HFF-Myc (cell line): ENCODE results near the gene FAM114A1.

ENCODE experiments used
- DNase-seq: peaks from one replicate; pipeline ENCODE4 v3.0.0-alpha.2; 2011; ENCODE audit warnings: low read depth; ENCODE audit errors: extremely low read depth
- H3K4me3 ChIP-seq: replicated peaks from 2 replicates; pipeline ENCODE4 v1.5.1; 2011; ENCODE audit warnings: low read depth, mild to moderate bottlenecking, control low read depth, low read length
- TF ChIP-seq, protein P1 (sequence below): IDR thresholded peaks from 2 replicates; pipeline ENCODE4 v1.5.1; 2012; ENCODE audit warnings: mild to moderate bottlenecking, low read depth, low read length, control low read depth; ENCODE audit errors: missing control alignments

Gene FAM114A1

DNA sequence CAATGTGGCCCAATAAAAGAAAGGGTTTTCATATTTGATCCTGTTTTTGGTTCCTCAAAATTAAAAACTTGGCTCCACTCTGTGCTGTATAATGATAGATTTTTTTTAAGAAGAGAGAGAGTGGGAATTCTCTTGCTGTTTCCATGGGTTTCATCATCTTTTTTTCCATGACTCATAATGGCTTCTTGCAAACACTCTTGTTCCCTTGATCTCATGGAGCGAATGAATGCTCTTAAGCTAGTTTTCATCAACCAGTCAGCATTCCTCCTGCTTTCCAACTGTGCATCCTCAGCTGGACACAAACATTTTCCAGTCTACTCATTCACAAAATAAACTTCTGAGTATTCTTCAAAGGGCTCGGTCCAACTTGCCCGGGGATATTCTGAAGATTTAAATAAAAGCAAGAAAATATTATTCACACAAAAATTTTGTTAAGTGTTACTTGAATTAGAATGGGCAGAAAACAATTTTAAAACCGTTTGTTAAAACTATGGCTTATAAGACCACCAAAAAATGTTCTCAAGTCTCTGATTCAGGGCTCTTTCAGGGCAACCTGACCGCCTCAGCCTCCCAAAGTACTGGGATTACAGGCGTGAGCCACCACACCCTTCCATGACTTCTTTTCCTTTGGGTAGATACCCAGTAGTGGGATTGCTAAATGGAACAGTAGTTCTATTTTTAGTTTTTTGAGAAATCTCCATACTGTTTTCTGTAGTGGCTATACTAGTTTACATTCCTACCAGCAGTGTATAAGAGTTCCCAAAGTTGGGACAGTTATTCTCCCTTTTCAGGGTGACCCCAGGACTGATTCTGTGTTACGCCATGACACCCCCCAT lies 99.9 kb downstream of the FAM114A1 start:
- TF ChIP-seq, protein P1, sequence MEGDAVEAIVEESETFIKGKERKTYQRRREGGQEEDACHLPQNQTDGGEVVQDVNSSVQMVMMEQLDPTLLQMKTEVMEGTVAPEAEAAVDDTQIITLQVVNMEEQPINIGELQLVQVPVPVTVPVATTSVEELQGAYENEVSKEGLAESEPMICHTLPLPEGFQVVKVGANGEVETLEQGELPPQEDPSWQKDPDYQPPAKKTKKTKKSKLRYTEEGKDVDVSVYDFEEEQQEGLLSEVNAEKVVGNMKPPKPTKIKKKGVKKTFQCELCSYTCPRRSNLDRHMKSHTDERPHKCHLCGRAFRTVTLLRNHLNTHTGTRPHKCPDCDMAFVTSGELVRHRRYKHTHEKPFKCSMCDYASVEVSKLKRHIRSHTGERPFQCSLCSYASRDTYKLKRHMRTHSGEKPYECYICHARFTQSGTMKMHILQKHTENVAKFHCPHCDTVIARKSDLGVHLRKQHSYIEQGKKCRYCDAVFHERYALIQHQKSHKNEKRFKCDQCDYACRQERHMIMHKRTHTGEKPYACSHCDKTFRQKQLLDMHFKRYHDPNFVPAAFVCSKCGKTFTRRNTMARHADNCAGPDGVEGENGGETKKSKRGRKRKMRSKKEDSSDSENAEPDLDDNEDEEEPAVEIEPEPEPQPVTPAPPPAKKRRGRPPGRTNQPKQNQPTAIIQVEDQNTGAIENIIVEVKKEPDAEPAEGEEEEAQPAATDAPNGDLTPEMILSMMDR = no peak
- no peak overlapping the region for H3K4me3 ChIP-seq
- peak; percentile 63 for DNase-seq

- TF ChIP-seq, protein P1 = no peak
- no peak for DNase-seq
- H3K4me3 ChIP-seq = no peak overlapping the region
These were observed 101.1 kb downstream of the FAM114A1 start for GRCh38 chr4:38968668-38969067.

DNA sequence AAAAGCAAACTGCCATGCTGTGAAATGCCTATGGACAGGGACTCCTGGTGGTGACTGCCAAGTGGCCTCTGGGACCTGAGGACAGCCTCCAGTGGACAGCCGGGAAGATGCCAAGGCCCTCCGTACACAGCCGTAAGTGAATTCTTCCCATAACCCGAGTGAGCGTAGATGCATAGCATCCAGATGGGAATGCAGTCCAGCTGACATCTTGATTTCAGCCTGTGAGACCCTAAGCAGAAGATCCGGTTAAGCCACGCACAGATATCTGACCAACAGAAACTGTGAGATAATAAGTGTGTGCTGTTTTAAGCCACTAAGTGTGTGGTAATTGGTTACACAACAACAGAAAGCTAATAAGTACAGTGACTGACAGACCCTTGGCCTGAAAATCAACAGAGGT lies 108.7 kb downstream of the FAM114A1 start:
- TF ChIP-seq, protein P1 = no peak
- DNase-seq = no peak
- H3K4me3 ChIP-seq = no peak overlapping the region

- DNase-seq = no peak
- no peak overlapping the region for H3K4me3 ChIP-seq
These were observed 111.5 kb downstream of the FAM114A1 start for GRCh38 chr4:38979081-38979480.

DNA sequence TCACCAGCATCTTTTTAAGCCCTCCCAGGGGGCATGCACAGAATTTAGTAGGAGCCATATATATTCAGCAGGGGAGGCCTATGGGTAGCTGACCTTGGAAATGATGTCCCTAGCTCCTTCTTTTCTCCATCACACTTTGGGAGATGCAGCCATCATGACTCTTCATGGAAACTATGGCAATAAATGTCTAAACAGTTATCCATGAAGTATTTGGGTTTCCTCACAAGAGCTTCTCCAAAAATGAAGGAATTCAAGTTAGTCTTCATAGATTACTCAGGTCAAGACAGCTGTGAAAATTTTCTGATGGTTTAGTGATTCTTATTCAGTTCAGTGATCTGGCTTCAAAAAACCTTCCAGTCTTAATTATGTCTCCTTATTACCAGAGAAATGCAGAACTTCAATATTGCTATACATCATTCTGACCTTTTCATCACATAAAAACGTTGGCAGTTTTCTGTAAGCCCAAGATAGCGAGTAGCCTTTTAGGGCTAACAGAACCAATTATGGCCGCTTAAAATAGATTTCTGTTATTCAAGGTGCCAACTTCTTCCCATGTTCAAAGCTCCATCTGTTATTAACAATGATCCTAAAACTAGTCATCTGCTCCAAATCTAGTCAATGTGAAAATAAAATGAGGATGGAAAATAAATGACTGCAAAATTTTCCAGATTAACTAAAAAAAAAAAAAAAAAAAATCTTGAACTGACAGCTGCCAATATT lies 112.1 kb downstream of the FAM114A1 start:
- DNase-seq = no peak
- no peak overlapping the region for H3K4me3 ChIP-seq
- TF ChIP-seq, protein P1 = no peak

More at GRCh38 chr4:38979081-38979480, 111.5 kb downstream of the FAM114A1 start:
- TF ChIP-seq, protein P1 = no peak

- TF ChIP-seq, protein P1 = no peak
- H3K4me3 ChIP-seq = no peak overlapping the region
- peak; percentile 55 for DNase-seq
These were observed 113.5 kb downstream of the FAM114A1 start for GRCh38 chr4:38980903-38981676.
